Left renal cortex interstitium (tissue), 4 donors: ENCODE data around the gene FLT1. TPM values are rescaled to one million over a fixed set of nuclear protein-coding genes. Genes with fewer than 3 reads are reported as not detected.

ENCODE experiments used
- DNase-seq, 4 donors: peaks; one replicate each; pipeline ENCODE4 v3.0.0-alpha.2; 2013; ENCODE audit warnings: low read depth in 4 of 4, low spot score in 2 of 4, missing footprints in 1 of 4
- polyA plus RNA-seq, 4 donors: library from polyadenylated mRNA; unstranded; fragments of 120-200 nt; gene quantifications; one replicate each; pipeline ENCODE4 v1.2.1, GENCODE V29; 2013; ENCODE audit not compliant: insufficient read length in 4 of 4

Gene FLT1
- polyA plus RNA-seq, 4 donors = 30.4 to 51.8 (median 41.1) TPM

DNA sequence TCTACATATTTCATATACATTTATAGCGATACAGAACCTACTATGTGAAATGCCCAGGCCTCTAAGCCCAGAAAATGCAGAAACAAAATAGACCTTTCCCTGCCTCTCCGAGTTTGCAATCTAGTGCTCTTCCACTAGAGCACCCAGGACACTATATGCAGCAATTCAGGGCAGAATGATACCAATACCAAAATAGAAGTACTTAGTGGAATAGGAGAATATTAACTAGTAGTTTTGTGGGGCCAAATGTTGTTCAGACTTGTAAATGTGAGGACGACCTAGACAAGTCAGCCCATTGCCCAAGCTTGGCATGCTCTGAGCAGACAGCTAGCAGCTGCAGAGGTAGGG lies 35.8 kb upstream of the FLT1 start:
- DNase-seq = peak in 3 of 4 donors; percentile 5 to 9 (median 6)

- DNase-seq = no peak
Observed at GRCh38 chr13:28529836-28530235, 34.9 kb upstream of the FLT1 start.

GRCh38 chr13:28528848-28529247 lies 33.9 kb upstream of the FLT1 start:
- no peak for DNase-seq

DNA sequence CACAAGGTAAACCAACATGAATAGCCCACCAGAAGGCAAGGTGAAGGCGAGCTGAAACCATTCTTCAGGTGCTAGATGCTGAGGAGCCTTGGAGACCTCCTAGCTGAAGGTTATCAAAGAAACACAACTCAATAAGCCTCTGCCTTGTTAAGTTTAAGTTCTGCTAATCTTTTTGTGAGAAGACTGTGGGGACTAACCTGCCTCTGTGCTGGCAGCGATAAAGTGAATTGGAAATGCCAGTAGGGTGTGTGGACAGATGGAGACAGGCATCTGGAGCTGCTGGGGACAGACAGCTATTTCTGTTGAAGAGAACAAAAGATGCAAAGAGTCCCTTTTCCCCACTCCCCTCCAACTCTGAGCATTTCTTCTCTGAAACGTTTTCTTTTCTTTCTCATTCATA lies 33.5 kb upstream of the FLT1 start:
- no peak for DNase-seq

DNA sequence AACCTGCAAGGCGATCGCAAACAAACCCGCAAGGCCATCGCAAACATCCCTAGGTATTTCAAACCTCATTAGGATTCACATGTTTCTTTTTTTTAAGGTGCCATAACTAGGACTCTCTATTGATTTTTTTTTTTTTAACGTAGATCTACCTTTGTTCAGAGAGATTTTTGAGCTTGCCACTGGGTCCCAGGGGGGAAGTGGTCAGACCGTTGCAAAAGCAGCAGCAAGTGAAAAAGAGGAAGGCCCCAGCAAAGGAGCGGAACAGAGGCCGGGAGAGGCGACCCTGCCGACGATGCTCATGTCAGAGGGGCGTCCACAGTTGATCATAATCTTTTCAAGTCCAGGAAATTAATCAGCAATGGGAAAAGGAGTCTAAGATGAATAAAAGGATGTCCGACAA lies 32.7 kb upstream of the FLT1 start:
- DNase-seq = no peak

DNA sequence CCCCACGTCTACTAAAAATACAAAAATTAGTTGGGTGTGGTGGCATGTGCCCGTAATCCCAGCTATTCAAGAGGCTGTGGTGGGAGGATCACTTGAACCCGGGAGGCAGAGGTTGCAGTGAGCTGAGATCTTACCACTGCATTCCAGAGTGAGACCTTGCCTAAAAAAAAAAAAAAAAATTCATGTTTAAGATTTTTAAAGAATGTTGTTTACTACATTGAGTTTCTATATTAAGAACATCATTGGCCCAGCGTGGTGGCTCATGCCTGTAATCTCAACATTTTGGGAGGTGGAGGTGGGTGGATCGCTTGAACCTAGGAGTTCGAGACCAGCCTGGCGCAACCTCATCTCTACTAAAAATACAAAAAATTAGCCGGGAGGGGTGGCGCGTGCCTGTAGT lies 31.9 kb upstream of the FLT1 start:
- no peak for DNase-seq

DNA sequence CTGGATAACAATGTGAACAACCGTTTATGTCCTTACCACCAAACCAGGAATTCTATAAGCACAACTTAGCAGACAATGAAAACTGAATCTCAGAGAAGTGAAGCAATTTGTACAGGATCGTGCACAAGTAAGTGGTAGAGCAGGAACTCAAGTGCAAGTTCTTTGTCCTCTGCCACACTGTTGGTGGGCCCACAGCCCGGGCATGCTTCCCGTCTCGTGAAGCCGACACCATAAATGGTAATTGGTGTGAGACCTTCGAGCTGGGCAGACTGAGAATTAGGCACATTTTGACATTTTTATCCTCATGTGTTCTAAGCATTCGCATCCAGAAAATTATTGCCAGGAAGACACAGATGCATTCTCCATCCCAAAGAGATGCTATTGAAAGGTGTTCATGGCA lies 27.9 kb upstream of the FLT1 start:
- DNase-seq = no peak

DNA sequence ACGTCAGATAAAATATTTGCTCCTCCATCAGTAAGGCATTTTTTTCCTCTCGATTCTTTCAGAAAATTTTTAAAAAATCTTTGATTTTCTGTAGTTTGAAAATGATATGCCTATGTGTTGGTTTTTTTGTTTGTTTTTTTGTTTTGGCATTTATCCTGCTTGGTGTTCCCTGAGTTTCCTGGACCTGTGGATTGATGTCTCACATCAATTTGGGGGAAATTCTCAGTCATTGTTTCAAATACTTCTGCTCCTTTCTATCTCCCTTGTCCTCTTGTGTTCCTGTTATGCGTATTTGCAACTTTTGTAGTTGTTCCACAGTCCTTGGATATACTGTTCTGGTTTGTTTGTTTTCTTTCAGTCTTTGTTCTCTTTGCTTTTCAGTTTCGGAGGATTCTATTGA lies 18.8 kb upstream of the FLT1 start:
- DNase-seq = no peak

DNA sequence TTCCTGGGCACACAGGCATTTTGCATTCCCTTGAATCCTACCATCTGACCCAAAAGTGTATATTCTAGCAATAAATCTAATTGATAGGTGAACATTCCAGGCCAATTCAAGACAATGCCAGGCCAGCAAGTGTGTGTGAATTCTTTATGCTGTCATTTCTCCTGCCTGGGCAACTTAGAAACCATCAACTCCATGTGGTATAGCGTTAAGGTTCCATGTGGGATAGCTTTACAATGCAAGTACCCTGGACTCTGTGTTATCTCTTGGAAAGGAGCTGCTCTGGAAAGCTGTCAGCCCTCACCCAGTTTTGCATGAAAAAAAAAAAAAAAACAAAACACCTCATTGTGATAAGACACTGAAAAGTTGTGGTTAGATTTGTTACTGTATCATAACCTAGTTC lies 15.6 kb upstream of the FLT1 start:
- DNase-seq = no peak

- DNase-seq = no peak
Observed at GRCh38 chr13:28510066-28510465, 15.1 kb upstream of the FLT1 start.

GRCh38 chr13:28505543-28506135 lies 10.7 kb upstream of the FLT1 start:
- no peak for DNase-seq

DNA sequence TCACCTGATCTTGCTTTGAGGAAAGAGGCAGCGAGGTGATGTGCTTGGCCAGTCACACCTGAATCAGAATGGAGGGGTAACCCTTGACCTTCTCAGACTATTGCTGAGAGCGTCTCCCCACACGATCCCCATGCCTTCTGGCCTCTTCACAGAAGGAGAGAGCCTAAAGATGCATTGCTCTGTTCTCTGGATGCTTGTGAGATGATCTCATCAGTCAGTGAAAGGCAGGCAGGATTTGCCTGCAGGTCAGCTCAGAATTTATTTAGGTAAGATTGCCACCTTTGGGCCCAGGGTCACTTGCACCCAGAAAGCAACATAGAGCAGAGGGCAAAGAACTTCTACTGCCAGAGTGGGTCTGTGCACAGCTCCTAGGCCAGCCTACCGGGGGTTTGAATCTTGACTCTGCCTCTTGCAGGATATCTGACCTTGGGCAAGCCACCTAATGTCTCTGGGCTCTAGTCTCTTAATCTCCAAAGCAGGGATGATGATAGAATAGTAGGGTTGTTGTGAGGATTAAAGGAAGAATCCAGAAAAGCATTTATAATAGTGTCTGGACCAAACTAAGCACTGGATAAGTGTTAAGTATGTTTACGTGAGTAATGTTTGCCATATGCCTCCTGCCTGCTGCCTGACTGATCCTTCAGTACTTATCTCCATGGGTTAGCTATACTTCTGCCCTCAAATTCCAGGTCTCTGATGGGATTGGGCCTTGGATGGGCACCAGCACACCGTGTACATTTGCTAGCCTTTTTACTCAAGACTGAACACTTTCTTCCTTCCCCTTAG lies 8.4 kb upstream of the FLT1 start:
- DNase-seq = no peak

GRCh38 chr13:28501547-28501946 lies 6.6 kb upstream of the FLT1 start:
- no peak for DNase-seq

GRCh38 chr13:28499609-28500008 lies 4.7 kb upstream of the FLT1 start:
- no peak for DNase-seq

DNA sequence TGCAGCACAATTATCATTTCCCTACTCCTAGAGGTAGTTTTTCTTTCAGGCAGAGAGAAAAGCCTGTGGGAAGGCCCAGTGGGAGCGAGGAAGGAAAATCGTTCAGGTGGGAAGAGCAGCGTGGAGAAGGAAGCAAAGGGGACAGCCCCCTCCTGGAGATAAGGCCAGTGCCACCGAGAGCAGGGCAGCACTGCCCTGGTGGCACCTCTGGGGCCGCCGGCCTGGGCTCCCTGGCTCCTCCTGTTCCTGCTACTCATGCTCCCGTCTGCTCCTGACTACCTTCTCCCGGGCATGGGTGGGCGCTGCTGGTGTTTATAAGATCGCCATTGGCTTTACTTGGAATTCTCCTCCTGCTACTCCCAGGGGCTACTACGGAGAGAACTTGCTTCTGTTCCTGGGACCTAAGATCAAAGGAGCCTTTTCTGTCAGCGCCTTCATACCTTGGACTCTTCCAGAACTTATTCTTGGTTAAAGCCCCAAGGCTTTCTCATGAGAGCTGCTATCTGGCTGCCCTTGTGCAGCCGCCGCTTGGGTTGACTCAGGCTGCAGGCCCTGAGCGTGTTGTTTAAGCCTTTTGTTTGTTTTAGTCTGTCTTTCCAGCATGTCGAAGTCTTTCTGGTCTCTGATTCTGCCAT lies 3.7 kb upstream of the FLT1 start:
- no peak for DNase-seq

DNA sequence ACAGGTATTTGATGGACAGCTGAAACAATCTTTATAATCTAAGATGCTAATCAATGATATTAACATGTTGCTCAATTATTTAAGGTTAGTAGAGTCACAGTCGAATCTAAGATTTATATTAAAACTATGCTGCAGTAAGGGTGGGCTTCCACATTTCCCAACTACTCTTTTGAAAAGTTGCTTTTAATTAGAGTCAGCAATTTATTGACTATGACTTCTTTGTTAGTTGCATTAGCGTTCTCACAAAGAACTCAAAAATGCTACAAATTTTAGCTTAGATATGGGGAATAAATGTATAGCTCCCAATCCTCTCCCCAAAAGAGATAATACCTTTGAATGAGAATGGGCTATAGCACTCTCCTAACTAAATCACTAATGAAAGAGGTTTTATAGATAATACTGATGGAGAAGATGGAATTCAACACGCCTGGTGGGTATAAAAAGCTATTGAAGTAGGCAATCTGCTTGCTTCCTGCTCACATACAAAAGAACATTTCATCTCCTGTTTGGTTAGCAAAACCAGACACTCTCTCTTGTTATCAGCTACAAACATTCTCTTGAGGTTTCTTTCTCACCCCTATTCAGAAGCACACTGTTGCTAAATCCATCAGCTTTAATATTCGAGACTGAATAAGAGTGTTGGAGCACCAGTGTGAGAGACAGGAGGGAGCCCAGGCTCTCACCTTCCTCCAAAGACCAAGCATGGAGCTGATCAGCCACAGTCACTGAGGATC lies 2.4 kb upstream of the FLT1 start:
- no peak for DNase-seq

DNA sequence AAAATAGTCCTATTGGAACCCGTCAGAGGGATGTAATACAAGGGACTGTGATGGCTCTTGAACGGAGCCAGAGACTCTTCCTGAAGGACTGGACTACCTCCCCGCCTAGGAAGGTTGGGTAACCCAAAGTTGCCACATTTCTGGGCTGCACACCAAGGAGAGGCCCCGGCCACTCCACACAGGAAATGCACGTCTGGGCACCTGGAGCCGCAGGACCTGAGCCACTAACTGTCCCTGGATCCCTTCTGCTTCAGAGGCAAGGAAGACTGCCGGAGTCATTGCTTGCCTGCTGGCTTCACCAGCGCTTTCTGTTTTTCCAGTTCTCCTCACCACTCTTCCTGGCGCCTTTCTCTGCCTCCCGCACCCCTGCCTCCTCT lies 1.2 kb upstream of the FLT1 start:
- DNase-seq = no peak

GRCh38 chr13:28495538-28496187 lies 735 bp upstream of the FLT1 start:
- no peak for DNase-seq

DNA sequence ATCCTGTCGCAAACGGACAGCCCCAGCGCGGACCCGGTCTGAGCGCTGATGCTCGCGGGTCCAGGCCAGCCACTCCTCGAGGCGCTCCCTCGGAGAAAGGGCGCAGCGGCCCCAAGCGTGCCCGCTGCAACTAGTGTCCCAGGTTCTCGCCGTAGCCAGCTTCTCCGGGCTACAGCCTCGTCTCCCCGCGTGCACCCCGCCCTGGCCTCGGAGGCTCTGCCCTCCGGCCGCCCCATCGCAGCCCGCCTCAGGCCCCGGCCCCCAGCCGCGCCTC lies 487 bp downstream of the FLT1 start:
- DNase-seq = no peak

GRCh38 chr13:28493740-28494503 lies 1.0 kb downstream of the FLT1 start:
- no peak for DNase-seq
